Osteocyte (in vitro differentiated cells): ENCODE data around the gene NUPR2. TPM values are rescaled to one million over a fixed set of nuclear protein-coding genes. Genes with fewer than 3 reads are reported as not detected.
"Not testable (repeated sequence)": the region's sequence is repeated elsewhere in the genome, so short reads cannot be mapped to it uniquely, and the experiment has no call there.

ENCODE experiments used
- DNase-seq: peaks from one replicate; pipeline ENCODE4 v3.0.0; 2021; ENCODE audit warnings: mixed read lengths; ENCODE audit not compliant: unreplicated experiment; ENCODE audit errors: extremely low spot score
- H3K27ac Mint-ChIP-seq: one replicate; pipeline ENCODE4 v1.8.0; 2021; ENCODE audit warnings: mild to moderate bottlenecking, mixed read lengths; ENCODE audit not compliant: unreplicated experiment
- H3K27me3 Mint-ChIP-seq: one replicate; pipeline ENCODE4 v1.8.0; 2021; ENCODE audit warnings: mixed read lengths; ENCODE audit not compliant: unreplicated experiment
- H3K36me3 Mint-ChIP-seq: one replicate; pipeline ENCODE4 v1.8.0; 2021; ENCODE audit warnings: mixed read lengths; ENCODE audit not compliant: unreplicated experiment
- H3K4me1 Mint-ChIP-seq: one replicate; pipeline ENCODE4 v1.8.0; 2021; ENCODE audit warnings: mixed read lengths; ENCODE audit not compliant: unreplicated experiment
- H3K4me3 Mint-ChIP-seq: one replicate; pipeline ENCODE4 v1.8.0; 2021; ENCODE audit warnings: mild to moderate bottlenecking, moderate library complexity, mixed read lengths; ENCODE audit not compliant: unreplicated experiment
- H3K9me3 Mint-ChIP-seq: one replicate; pipeline ENCODE4 v1.8.0; 2021; ENCODE audit warnings: mixed read lengths; ENCODE audit not compliant: unreplicated experiment
- CTCF ChIP-seq: fragments of 200-600 bp; sonication (generic); IDR thresholded peaks from 2 replicates; pipeline ENCODE4 v1.5.0; 2021; ENCODE audit warnings: antibody characterized with exemption, mild to moderate bottlenecking, moderate library complexity
- total RNA-seq: library from RNA; stranded (reverse); gene quantifications from 2 replicates; pipeline ENCODE4 v1.2.1, GENCODE V29; 2021

NUPR2 gene
- total RNA-seq, 1 donor from 2014 or later, result not detected

GRCh38 chr7:56086761-56087160 is 29.5 kb downstream of the NUPR2 start:
- Mint-ChIP-seq H3K4me3 (no peak overlapping the region), H3K27me3 (no peaks in the 10 kb centered on the region), H3K4me1 (peaks cover 5% of the 10 kb centered on the region), H3K27ac (no peak overlapping the region), H3K9me3 (no peaks in the 10 kb centered on the region), H3K36me3 (peaks cover 8% of the 10 kb centered on the region)
- TF ChIP-seq CTCF, result no peak
- no peak for DNase-seq

GRCh38 chr7:56083150-56083785 is 32.9 kb downstream of the NUPR2 start:
- no peaks in the 10 kb centered on the region for H3K27me3 Mint-ChIP-seq
- peaks cover 11% of the 10 kb centered on the region for H3K4me1 Mint-ChIP-seq
- DNase-seq, result no peak
- H3K36me3 Mint-ChIP-seq, result peaks cover 8% of the 10 kb centered on the region
- no peak overlapping the region for H3K27ac Mint-ChIP-seq
- no peak for TF ChIP-seq CTCF
- no peak overlapping the region for H3K4me3 Mint-ChIP-seq
- H3K9me3 Mint-ChIP-seq, result no peaks in the 10 kb centered on the region

GRCh38 chr7:56081626-56082340 is 34.4 kb downstream of the NUPR2 start:
- Mint-ChIP-seq H3K27me3 (no peaks in the 10 kb centered on the region), H3K4me3 (no peak overlapping the region), H3K27ac (no peak overlapping the region), H3K4me1 (peaks cover 11% of the 10 kb centered on the region), H3K9me3 (no peaks in the 10 kb centered on the region), H3K36me3 (peaks cover 7% of the 10 kb centered on the region)
- DNase-seq, result no peak
- no peak for TF ChIP-seq CTCF

GRCh38 chr7:56080726-56081435 is 35.3 kb downstream of the NUPR2 start:
- not testable (repeated sequence) for H3K36me3 Mint-ChIP-seq, H3K9me3 Mint-ChIP-seq, DNase-seq, H3K4me3 Mint-ChIP-seq, H3K27ac Mint-ChIP-seq, H3K27me3 Mint-ChIP-seq
- H3K4me1 Mint-ChIP-seq, result peaks cover 11% of the 10 kb centered on the region

- H3K4me1 Mint-ChIP-seq, result peaks cover 11% of the 10 kb centered on the region
- no peak overlapping the region for H3K4me3 Mint-ChIP-seq
- no peak for TF ChIP-seq CTCF
- H3K36me3 Mint-ChIP-seq, result peaks cover 3% of the 10 kb centered on the region
- H3K27ac Mint-ChIP-seq, result peak overlapping the region; percentile 87
- no peak for DNase-seq
- H3K9me3 Mint-ChIP-seq, result no peaks in the 10 kb centered on the region
- H3K27me3 Mint-ChIP-seq, result no peaks in the 10 kb centered on the region
These were observed 36.6 kb downstream of the NUPR2 start for GRCh38 chr7:56079450-56080185.
